Ishikawa (cell line): ENCODE data around the gene SPEF2.

Experiments used
- TAF1 ChIP-seq: IDR thresholded peaks from 2 replicates; pipeline ENCODE4 v1.6.1; 2012; ENCODE audit warnings: low read depth, mild to moderate bottlenecking
- ZBTB7A ChIP-seq: IDR thresholded peaks from 2 replicates; pipeline ENCODE4 v1.6.1; 2012; ENCODE audit warnings: low read depth
- TF ChIP-seq, protein P1 (sequence below): IDR thresholded peaks from 2 replicates; pipeline ENCODE4 v1.6.1; 2012; ENCODE audit warnings: low read depth, mild to moderate bottlenecking

DNA sequence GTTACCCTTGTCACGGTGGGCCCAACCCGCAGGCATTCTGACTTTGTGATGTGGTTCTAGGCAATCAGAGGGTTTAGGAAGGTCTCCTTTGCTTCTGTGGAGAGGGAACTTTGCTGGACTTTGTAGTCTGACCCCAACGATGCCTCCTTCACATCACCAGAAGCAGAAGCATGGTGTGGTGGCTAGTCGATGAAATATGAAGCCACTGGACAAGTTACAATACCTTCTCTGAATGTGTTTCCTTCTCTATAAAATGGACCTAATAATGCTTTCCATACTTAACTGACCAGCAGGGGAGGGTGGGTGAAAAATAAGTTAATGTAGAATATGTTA lies 607 bp downstream of the SPEF2 start:
- TF ChIP-seq TAF1 (no peak), ZBTB7A (no peak)
- TF ChIP-seq, protein P1, sequence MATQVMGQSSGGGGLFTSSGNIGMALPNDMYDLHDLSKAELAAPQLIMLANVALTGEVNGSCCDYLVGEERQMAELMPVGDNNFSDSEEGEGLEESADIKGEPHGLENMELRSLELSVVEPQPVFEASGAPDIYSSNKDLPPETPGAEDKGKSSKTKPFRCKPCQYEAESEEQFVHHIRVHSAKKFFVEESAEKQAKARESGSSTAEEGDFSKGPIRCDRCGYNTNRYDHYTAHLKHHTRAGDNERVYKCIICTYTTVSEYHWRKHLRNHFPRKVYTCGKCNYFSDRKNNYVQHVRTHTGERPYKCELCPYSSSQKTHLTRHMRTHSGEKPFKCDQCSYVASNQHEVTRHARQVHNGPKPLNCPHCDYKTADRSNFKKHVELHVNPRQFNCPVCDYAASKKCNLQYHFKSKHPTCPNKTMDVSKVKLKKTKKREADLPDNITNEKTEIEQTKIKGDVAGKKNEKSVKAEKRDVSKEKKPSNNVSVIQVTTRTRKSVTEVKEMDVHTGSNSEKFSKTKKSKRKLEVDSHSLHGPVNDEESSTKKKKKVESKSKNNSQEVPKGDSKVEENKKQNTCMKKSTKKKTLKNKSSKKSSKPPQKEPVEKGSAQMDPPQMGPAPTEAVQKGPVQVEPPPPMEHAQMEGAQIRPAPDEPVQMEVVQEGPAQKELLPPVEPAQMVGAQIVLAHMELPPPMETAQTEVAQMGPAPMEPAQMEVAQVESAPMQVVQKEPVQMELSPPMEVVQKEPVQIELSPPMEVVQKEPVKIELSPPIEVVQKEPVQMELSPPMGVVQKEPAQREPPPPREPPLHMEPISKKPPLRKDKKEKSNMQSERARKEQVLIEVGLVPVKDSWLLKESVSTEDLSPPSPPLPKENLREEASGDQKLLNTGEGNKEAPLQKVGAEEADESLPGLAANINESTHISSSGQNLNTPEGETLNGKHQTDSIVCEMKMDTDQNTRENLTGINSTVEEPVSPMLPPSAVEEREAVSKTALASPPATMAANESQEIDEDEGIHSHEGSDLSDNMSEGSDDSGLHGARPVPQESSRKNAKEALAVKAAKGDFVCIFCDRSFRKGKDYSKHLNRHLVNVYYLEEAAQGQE, result no peak
